Body of pancreas (tissue), 4 donors: Measurements from ENCODE around the gene THSD7B.

ENCODE experiments used
- POLR2A ChIP-seq, 3 donors: fragments of 450-650 bp; IDR thresholded peaks; one replicate each; pipeline ENCODE4 v1.6.1; 2016; ENCODE audit warnings: antibody characterized with exemption in 3 of 3, mild to moderate bottlenecking in 2 of 3
- TF ChIP-seq, protein P1 (sequence below), 7 experiments: fragments of 450-650 bp in 4 of 7; fragments of 200-600 bp in 3 of 7; sonication (generic) in 3 of 7; IDR thresholded peaks; one replicate each; pipeline ENCODE4 v1.5.1; 2016 to 2019; ENCODE audit warnings: antibody characterized with exemption in 7 of 7

DNA sequence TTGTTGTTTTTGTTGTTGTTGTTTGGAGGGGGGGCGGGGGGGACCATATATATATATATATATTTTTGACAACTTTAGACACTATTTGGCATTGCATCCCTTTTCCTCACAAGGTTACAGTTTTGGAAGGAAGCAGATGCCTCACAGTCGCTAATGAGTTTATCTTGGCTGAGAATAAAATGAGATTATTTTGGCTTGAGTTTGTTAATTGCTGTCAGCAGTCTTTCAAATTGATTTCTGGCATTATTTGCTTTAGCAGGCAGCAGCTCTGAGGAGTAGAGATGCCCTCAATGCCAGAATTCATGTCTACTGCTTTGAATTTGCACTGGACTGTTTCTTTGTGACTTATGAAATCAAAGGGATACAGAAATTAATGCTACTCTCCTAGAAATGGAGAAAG, 603.8 kb downstream of the THSD7B start:
- TF ChIP-seq, protein P1, sequence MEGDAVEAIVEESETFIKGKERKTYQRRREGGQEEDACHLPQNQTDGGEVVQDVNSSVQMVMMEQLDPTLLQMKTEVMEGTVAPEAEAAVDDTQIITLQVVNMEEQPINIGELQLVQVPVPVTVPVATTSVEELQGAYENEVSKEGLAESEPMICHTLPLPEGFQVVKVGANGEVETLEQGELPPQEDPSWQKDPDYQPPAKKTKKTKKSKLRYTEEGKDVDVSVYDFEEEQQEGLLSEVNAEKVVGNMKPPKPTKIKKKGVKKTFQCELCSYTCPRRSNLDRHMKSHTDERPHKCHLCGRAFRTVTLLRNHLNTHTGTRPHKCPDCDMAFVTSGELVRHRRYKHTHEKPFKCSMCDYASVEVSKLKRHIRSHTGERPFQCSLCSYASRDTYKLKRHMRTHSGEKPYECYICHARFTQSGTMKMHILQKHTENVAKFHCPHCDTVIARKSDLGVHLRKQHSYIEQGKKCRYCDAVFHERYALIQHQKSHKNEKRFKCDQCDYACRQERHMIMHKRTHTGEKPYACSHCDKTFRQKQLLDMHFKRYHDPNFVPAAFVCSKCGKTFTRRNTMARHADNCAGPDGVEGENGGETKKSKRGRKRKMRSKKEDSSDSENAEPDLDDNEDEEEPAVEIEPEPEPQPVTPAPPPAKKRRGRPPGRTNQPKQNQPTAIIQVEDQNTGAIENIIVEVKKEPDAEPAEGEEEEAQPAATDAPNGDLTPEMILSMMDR (IDR thresholded peaks at IDR 0.05) = no peak
- no peak for TF ChIP-seq POLR2A (IDR thresholded peaks at IDR 0.05)
